Measurements from ENCODE around the gene KRTAP10-1.
"Not testable (repeated sequence)": the region's sequence is repeated elsewhere in the genome, so short reads cannot be mapped to it uniquely, and the experiment has no call there.

Gene KRTAP10-1

GRCh38 chr21:44503006-44503889 is 36.7 kb downstream of the KRTAP10-1 start:
- H3K4me3 ChIP-seq (ENCODE audit: low read length); H3K27me3 ChIP-seq (ENCODE audit: insufficient read depth, low read length); H3K27ac ChIP-seq (ENCODE audit: low read depth, low read length); H3K9me3 ChIP-seq (ENCODE audit: insufficient read depth, low read depth, low read length); H3K9ac ChIP-seq (ENCODE audit: low read depth, low read length); H3K36me3 ChIP-seq (ENCODE audit: insufficient read depth, low read length); H3K4me1 ChIP-seq (ENCODE audit: insufficient read depth, low read length): not testable (repeated sequence)
- 87% methylated on average over 44 of the region's 44 CpGs for WGBS

DNA sequence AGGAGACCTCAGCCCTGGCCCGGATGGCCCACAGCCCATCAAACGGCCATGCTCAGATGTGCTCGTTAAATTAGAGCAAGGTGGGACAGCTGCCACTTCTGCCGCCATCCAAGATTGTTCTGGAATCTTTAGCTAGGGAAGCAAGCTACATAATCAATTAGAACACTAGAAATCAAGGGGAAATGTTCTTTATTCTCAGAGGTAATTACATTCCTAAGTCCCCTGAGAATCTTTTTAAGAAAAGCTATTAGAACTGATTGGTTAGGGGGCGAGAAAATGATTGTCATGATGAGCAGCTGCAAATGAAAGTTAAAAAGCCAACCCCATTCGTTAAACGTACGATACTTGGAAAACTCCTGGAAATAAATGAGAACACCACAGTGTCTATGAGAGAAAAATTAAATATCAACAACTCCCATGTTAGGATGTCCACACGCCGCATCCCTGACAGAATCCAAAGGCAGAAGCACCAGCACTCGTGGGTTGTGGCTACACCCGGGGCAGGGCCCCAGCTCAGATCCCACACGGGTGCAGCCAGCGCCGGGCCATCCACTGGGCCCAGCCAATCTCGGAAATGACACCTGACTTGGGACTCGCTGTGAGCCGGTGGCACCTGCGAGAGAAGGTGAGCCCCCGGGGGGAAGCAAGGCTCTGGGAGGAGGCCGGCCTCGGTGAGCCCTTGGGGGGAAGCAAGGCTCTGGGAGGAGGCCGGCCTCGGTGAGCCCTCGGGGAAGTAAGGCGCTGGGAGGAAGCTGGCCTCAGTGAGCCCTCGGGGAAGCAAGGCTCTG is 37.6 kb downstream of the KRTAP10-1 start:
- no peak overlapping the region for H3K9ac ChIP-seq (ENCODE audit: low read depth, low read length)
- H3K36me3 ChIP-seq (ENCODE audit: insufficient read depth, low read length): no peaks in the 10 kb centered on the region
- peaks cover 9% of the 10 kb centered on the region for H3K4me1 ChIP-seq (ENCODE audit: insufficient read depth, low read length)
- H3K4me3 ChIP-seq (ENCODE audit: low read length): no peak overlapping the region
- no peaks in the 10 kb centered on the region for H3K9me3 ChIP-seq (ENCODE audit: insufficient read depth, low read depth, low read length)
- H3K27me3 ChIP-seq (ENCODE audit: insufficient read depth, low read length): no peaks in the 10 kb centered on the region
- 91% methylated on average over 27 of the region's 27 CpGs for WGBS
- no peak overlapping the region for H3K27ac ChIP-seq (ENCODE audit: low read depth, low read length)

DNA sequence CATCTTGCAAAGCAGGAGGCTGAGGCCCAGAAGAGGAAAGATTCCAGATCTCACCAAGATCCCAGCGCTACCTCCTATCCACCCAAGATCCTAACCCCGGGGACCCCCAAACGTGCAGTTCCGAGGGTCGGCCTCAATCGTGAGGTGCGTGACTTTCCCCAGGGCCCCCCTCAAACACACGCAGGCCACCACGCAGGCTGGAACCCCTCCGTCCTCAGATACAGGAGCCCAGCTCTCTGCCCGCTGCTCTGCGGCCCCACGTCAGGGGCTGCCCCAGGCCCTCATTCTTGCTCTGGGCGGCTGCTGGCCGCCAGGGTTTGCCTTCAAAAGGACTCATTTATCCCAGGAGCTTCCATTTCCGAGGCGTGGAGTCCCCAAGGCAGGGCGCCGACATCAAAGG is 39.9 kb downstream of the KRTAP10-1 start:
- Histone ChIP-seq H3K36me3 (ENCODE audit: insufficient read depth, low read length) (no peaks in the 10 kb centered on the region), H3K4me1 (ENCODE audit: insufficient read depth, low read length) (peaks cover 20% of the 10 kb centered on the region), H3K4me3 (ENCODE audit: low read length) (no peak overlapping the region), H3K27ac (ENCODE audit: low read depth, low read length) (no peak overlapping the region), H3K9ac (ENCODE audit: low read depth, low read length) (no peak overlapping the region), H3K27me3 (ENCODE audit: insufficient read depth, low read length) (no peaks in the 10 kb centered on the region), H3K9me3 (ENCODE audit: insufficient read depth, low read depth, low read length) (no peaks in the 10 kb centered on the region)
- 94% methylated on average over 17 of the region's 19 CpGs for WGBS

DNA sequence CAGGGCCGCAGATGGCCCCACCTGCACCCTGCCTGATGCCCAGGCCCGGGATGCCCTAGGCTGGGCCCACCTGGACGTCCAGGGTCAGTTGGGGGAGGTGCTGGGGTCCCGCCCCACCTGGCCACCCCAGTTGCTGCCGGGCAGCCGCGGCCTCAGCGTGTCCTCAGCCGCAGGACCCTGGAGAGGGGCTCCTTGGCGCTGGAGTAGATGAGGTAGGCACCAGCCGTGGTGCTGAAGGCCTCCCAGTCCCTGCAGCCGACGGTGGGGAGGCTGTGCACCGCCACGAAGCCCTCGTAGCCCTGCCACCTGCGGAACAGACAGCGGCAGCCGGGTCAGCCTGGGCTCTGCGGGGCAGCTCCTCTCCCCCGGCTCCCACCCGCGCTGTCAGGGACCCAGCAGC is 40.4 kb downstream of the KRTAP10-1 start:
- H3K4me1 ChIP-seq (ENCODE audit: insufficient read depth, low read length): peaks cover 20% of the 10 kb centered on the region
- no peaks in the 10 kb centered on the region for H3K36me3 ChIP-seq (ENCODE audit: insufficient read depth, low read length)
- H3K27ac ChIP-seq (ENCODE audit: low read depth, low read length): no peak overlapping the region
- no peaks in the 10 kb centered on the region for H3K27me3 ChIP-seq (ENCODE audit: insufficient read depth, low read length)
- WGBS: 88% methylated on average over 23 of the region's 23 CpGs
- no peak overlapping the region for H3K9ac ChIP-seq (ENCODE audit: low read depth, low read length)
- H3K4me3 ChIP-seq (ENCODE audit: low read length): no peak overlapping the region
- H3K9me3 ChIP-seq (ENCODE audit: insufficient read depth, low read depth, low read length): no peaks in the 10 kb centered on the region

DNA sequence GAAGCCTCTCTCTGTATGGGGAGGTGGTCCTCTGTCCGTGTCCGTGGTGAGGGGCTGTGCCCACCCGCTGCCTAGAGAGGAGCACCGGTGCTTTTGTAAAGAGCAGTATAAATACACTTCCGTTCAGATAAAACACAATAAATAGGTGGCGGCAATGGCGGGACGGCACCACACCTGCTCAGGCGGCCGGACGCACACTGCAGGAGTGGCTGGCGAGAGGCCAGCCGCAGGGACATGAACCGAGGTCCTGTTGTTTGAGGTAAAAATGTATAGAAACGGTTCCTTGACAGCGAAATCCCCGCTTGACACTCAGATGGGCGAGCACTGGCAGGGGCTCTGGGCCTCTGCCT is 40.8 kb downstream of the KRTAP10-1 start:
- no peak overlapping the region for H3K9ac ChIP-seq (ENCODE audit: low read depth, low read length)
- no peaks in the 10 kb centered on the region for H3K36me3 ChIP-seq (ENCODE audit: insufficient read depth, low read length)
- no peak overlapping the region for H3K27ac ChIP-seq (ENCODE audit: low read depth, low read length)
- H3K4me3 ChIP-seq (ENCODE audit: low read length): no peak overlapping the region
- 95% methylated on average over 18 of the region's 18 CpGs for WGBS
- no peaks in the 10 kb centered on the region for H3K9me3 ChIP-seq (ENCODE audit: insufficient read depth, low read depth, low read length)
- peaks cover 20% of the 10 kb centered on the region for H3K4me1 ChIP-seq (ENCODE audit: insufficient read depth, low read length)
- no peaks in the 10 kb centered on the region for H3K27me3 ChIP-seq (ENCODE audit: insufficient read depth, low read length)

- Histone ChIP-seq H3K9ac (ENCODE audit: low read depth, low read length) (no peak overlapping the region), H3K36me3 (ENCODE audit: insufficient read depth, low read length) (no peaks in the 10 kb centered on the region), H3K9me3 (ENCODE audit: insufficient read depth, low read depth, low read length) (peaks cover 5% of the 10 kb centered on the region), H3K4me1 (ENCODE audit: insufficient read depth, low read length) (peaks cover 20% of the 10 kb centered on the region), H3K4me3 (ENCODE audit: low read length) (no peak overlapping the region), H3K27ac (ENCODE audit: low read depth, low read length) (no peak overlapping the region), H3K27me3 (ENCODE audit: insufficient read depth, low read length) (no peaks in the 10 kb centered on the region)
- 89% methylated on average over 27 of the region's 27 CpGs for WGBS
Observed at GRCh38 chr21:44498280-44499210, 41.5 kb downstream of the KRTAP10-1 start.

DNA sequence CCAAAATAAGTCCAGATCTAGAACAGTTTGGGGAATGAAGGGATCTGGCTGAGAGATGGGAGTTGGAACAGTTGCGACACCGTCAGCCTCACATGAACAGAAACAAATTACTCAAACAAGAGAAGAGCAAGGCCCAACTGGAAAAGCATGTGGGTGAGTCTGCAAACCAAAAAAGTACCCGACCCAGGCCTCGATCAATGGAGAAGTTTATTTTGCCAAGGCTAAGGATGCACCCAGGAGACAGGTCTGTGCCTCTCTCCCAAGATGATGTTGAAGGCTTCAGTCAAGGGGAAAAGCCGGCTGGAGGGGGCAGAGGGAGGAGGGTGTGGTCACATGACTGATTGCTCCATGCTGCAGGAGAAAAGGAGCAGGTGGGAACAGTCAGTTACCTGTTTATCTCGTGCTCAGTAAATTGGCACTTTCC is 42.3 kb downstream of the KRTAP10-1 start:
- 73% methylated on average over 5 of the region's 6 CpGs for WGBS
- Histone ChIP-seq H3K9ac (ENCODE audit: low read depth, low read length) (no peak overlapping the region), H3K36me3 (ENCODE audit: insufficient read depth, low read length) (no peaks in the 10 kb centered on the region), H3K27ac (ENCODE audit: low read depth, low read length) (no peak overlapping the region), H3K27me3 (ENCODE audit: insufficient read depth, low read length) (no peaks in the 10 kb centered on the region), H3K9me3 (ENCODE audit: insufficient read depth, low read depth, low read length) (peaks cover 14% of the 10 kb centered on the region), H3K4me1 (ENCODE audit: insufficient read depth, low read length) (peaks cover 20% of the 10 kb centered on the region), H3K4me3 (ENCODE audit: low read length) (no peak overlapping the region)

DNA sequence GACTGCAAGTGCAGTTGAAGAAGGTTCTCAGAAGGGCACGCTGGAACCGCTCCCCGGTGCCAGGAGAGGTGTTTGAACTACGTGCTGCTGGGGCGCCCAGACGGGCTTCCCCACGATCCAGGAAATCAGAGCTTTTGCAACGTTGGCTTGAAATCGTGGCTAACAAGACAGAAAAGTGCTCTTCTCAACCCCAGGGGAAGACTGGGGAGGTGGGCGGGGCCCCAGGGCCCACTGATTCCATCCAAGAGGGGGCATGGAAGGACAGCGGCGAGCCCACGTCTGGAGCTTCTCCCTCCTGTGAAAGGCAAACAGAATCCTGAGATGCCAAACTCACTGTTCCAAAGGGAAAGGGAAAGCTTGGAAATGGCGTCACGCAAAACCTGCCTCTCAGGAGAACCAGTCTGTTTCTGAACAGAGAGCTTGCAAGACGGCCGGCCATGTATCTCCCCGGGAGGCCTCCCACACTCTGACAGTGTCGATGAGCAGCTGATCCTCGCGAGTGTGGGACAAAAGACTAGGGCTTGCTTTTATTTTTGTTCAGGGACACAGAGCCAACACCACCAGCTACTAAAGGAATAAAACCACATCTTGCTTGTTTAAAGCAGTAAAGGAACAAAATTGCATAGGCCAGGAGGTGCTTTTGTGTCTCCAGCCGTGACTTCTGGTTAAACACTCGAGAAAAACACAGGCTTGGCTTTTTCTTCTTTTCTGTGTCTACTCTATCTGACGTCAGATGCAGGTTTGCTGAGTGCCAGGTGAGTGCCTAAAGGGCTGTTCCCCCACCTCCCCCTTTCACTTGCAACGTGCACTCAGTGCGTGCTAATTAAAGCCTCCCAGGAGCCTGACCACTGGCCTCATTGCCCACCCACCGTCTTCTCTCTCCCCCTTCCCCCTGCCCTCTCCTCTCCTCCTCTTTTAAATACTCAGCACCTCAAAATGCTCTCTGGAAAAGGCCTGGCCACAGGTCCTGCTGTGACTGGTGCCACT is 43.1 kb downstream of the KRTAP10-1 start:
- Histone ChIP-seq H3K27me3 (ENCODE audit: insufficient read depth, low read length) (no peaks in the 10 kb centered on the region), H3K36me3 (ENCODE audit: insufficient read depth, low read length) (0 out of 2 replicates have a peak, but pooled peaks cover 1% of the 10 kb centered on the region), H3K9me3 (ENCODE audit: insufficient read depth, low read depth, low read length) (peaks cover 22% of the 10 kb centered on the region), H3K4me3 (ENCODE audit: low read length) (no peak overlapping the region), H3K27ac (ENCODE audit: low read depth, low read length) (no peak overlapping the region), H3K4me1 (ENCODE audit: insufficient read depth, low read length) (peaks cover 20% of the 10 kb centered on the region), H3K9ac (ENCODE audit: low read depth, low read length) (no peak overlapping the region)
- WGBS: 53% methylated on average over 27 of the region's 27 CpGs

DNA sequence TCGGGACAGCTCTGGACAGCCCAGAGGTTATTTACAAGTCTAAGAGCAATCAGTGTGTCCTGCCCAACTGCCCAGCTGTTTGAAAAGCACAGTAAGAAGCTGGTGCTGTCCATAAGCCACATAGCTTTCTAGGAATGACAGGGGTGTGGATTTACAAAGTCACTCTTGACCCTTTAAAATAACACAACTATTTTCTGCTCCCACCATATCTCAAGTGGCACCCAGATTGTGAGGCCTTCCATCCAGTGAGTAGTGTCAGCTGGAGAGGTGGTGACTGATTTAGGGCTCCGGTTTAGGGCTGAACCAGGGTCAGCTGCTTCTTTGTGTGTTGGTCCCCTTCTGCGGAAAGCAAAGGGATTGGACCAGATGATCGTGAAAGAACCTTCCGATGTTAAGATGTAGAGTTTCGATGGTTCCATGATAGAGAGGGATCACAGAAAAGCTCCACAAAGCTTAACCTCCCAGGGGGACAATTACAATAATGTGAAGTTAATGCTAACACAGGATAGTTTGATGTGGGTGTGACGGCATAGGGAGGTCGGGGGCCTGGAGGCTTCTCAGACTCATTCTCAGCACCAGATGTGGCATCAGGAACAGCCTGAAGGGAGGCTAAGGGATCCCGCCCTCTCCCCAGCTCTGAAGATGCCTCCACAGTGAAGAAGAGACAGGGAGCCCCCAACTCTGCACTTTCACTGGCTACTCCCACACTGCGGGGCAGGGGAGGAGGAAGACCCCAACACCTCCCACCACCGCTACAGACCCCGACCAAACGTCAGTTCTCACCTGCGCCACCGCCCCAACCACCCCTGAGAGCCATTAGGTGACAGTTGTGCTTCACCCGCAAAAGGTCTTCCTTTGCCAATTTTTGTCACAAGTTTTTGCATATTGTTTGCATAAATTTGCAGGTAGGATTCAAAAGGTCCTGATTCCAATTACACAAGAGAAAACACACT is 44.1 kb downstream of the KRTAP10-1 start:
- no peak overlapping the region for H3K4me3 ChIP-seq (ENCODE audit: low read length)
- H3K4me1 ChIP-seq (ENCODE audit: insufficient read depth, low read length): peaks cover 20% of the 10 kb centered on the region
- 0 out of 2 replicates have a peak, but pooled peaks cover 4% of the 10 kb centered on the region for H3K36me3 ChIP-seq (ENCODE audit: insufficient read depth, low read length)
- WGBS: 91% methylated on average over 16 of the region's 16 CpGs
- H3K27ac ChIP-seq (ENCODE audit: low read depth, low read length): no peak overlapping the region
- peaks cover 26% of the 10 kb centered on the region for H3K9me3 ChIP-seq (ENCODE audit: insufficient read depth, low read depth, low read length)
- H3K27me3 ChIP-seq (ENCODE audit: insufficient read depth, low read length): no peaks in the 10 kb centered on the region
- no peak overlapping the region for H3K9ac ChIP-seq (ENCODE audit: low read depth, low read length)

Data from HUES64 (cell line).